ENCODE results near the gene MYO18B.

MYO18B gene

GRCh38 chr22:25712661-25713400 lies 29.2 kb upstream of the MYO18B start:
- TF ChIP-seq CTCF (IDR thresholded peaks at IDR 0.05; ENCODE audit: low read depth, low read length) = no peak
- no peak overlapping the region for H3K4me3 ChIP-seq (ENCODE audit: low read depth, low read length)

- no peak overlapping the region for H3K4me3 ChIP-seq (ENCODE audit: low read depth, low read length)
- TF ChIP-seq CTCF (IDR thresholded peaks at IDR 0.05; ENCODE audit: low read depth, low read length) = no peak
Measured at GRCh38 chr22:25714070-25714469, 27.9 kb upstream of the MYO18B start.

GRCh38 chr22:25714739-25715138 lies 27.2 kb upstream of the MYO18B start:
- H3K4me3 ChIP-seq (ENCODE audit: low read depth, low read length) = no peak overlapping the region
- TF ChIP-seq CTCF (IDR thresholded peaks at IDR 0.05; ENCODE audit: low read depth, low read length) = no peak

GRCh38 chr22:25716637-25717036 lies 25.4 kb upstream of the MYO18B start:
- TF ChIP-seq CTCF (IDR thresholded peaks at IDR 0.05; ENCODE audit: low read depth, low read length) = no peak
- H3K4me3 ChIP-seq (ENCODE audit: low read depth, low read length) = no peak overlapping the region

GRCh38 chr22:25718135-25718840 lies 23.7 kb upstream of the MYO18B start:
- no peak overlapping the region for H3K4me3 ChIP-seq (ENCODE audit: low read depth, low read length)
- TF ChIP-seq CTCF (IDR thresholded peaks at IDR 0.05; ENCODE audit: low read depth, low read length) = no peak

GRCh38 chr22:25722223-25722622 lies 19.8 kb upstream of the MYO18B start:
- no peak for TF ChIP-seq CTCF (IDR thresholded peaks at IDR 0.05; ENCODE audit: low read depth, low read length)

GRCh38 chr22:25722626-25723025 lies 19.4 kb upstream of the MYO18B start:
- no peak for TF ChIP-seq CTCF (IDR thresholded peaks at IDR 0.05; ENCODE audit: low read depth, low read length)

More at GRCh38 chr22:25722223-25722622, 19.8 kb upstream of the MYO18B start:
- no peak overlapping the region for H3K4me3 ChIP-seq (ENCODE audit: low read depth, low read length)

More at GRCh38 chr22:25722626-25723025, 19.4 kb upstream of the MYO18B start:
- H3K4me3 ChIP-seq (ENCODE audit: low read depth, low read length) = no peak overlapping the region

Measured in WI38 (cell line).